Dendritic cell treated with granulocyte-macrophage colony-stimulating factor and Interleukin-4, amounts not matched to agents 40 ng/mL and 50 ng/mL, for 4 days (primary cell): Measurements from ENCODE around the gene AACS.
"Not testable (repeated sequence)": the region's sequence is repeated elsewhere in the genome, so short reads cannot be mapped to it uniquely, and the experiment has no call there.

ENCODE experiments used
- H3K27ac Mint-ChIP-seq: one replicate; pipeline ENCODE4 v1.8.0; 2022; ENCODE audit warnings: mild to moderate bottlenecking, mixed read lengths
- H3K27me3 Mint-ChIP-seq: one replicate; pipeline ENCODE4 v1.8.0; 2022; ENCODE audit warnings: mild to moderate bottlenecking, mixed read lengths
- H3K36me3 Mint-ChIP-seq: one replicate; pipeline ENCODE4 v1.8.0; 2022; ENCODE audit warnings: low read depth, mixed read lengths
- H3K4me1 Mint-ChIP-seq: one replicate; pipeline ENCODE4 v1.8.0; 2022; ENCODE audit warnings: low read depth, mixed read lengths
- H3K4me3 Mint-ChIP-seq: one replicate; pipeline ENCODE4 v1.8.0; 2022; ENCODE audit warnings: mild to moderate bottlenecking, moderate library complexity, mixed read lengths
- H3K9me3 Mint-ChIP-seq: one replicate; pipeline ENCODE4 v1.8.0; 2022; ENCODE audit warnings: mixed read lengths
- intact Hi-C: fragments of 100-400 bp; cut with micrococcal nuclease; formaldehyde crosslinking; loops from one replicate; pipeline ENCODE4 v1.15.0; 2022

Gene AACS

GRCh38 chr12:125033288-125033687 is 31.9 kb upstream of the AACS start:
- intact Hi-C loops: no loop called here
- no peak overlapping the region for H3K4me3 Mint-ChIP-seq
- H3K4me1 Mint-ChIP-seq: no peaks in the 10 kb centered on the region
- H3K27ac Mint-ChIP-seq: no peak overlapping the region
- H3K27me3 Mint-ChIP-seq: no peaks in the 10 kb centered on the region
- H3K36me3 Mint-ChIP-seq: peaks cover 2% of the 10 kb centered on the region
- H3K9me3 Mint-ChIP-seq: no peaks in the 10 kb centered on the region

- Mint-ChIP-seq H3K27me3 (no peaks in the 10 kb centered on the region), H3K9me3 (no peaks in the 10 kb centered on the region)
Measured at GRCh38 chr12:125038976-125039625, 26.1 kb upstream of the AACS start.

GRCh38 chr12:125049093-125049458 is 16.2 kb upstream of the AACS start:
- peaks cover 5% of the 10 kb centered on the region for H3K36me3 Mint-ChIP-seq
- H3K27me3 Mint-ChIP-seq: no peaks in the 10 kb centered on the region
- peaks cover 5% of the 10 kb centered on the region for H3K4me1 Mint-ChIP-seq
- peak overlapping the region; percentile 81 for H3K4me3 Mint-ChIP-seq
- H3K9me3 Mint-ChIP-seq: no peaks in the 10 kb centered on the region
- peak overlapping the region; percentile 82 for H3K27ac Mint-ChIP-seq
- intact Hi-C loops: loop anchor here (1.0 kb wide), 2 partner anchors 16 to 60 kb away; partner anchors contain the start of genes AACS and DHX37

More at GRCh38 chr12:125038976-125039625, 26.1 kb upstream of the AACS start:
- H3K36me3 Mint-ChIP-seq: no peaks in the 10 kb centered on the region
- intact Hi-C loops: no loop called here
- no peak overlapping the region for H3K4me3 Mint-ChIP-seq
- no peaks in the 10 kb centered on the region for H3K4me1 Mint-ChIP-seq
- no peak overlapping the region for H3K27ac Mint-ChIP-seq

- Mint-ChIP-seq H3K4me1 (peaks cover 5% of the 10 kb centered on the region), H3K27ac (no peak overlapping the region), H3K4me3 (peak overlapping the region; percentile 14), H3K9me3 (no peaks in the 10 kb centered on the region), H3K27me3 (no peaks in the 10 kb centered on the region), H3K36me3 (peaks cover 5% of the 10 kb centered on the region)
- intact Hi-C loops: no loop called here
Measured at GRCh38 chr12:125050446-125050845, 14.8 kb upstream of the AACS start.

GRCh38 chr12:125050868-125051267 is 14.4 kb upstream of the AACS start:
- Mint-ChIP-seq H3K4me1 (peaks cover 5% of the 10 kb centered on the region), H3K9me3 (no peaks in the 10 kb centered on the region), H3K36me3 (peaks cover 5% of the 10 kb centered on the region), H3K4me3 (no peak overlapping the region), H3K27ac (no peak overlapping the region), H3K27me3 (peaks cover 4% of the 10 kb centered on the region)
- intact Hi-C loops: no loop called here

- intact Hi-C loops: no loop called here
- Mint-ChIP-seq H3K4me3 (no peak overlapping the region), H3K36me3 (peaks cover 5% of the 10 kb centered on the region), H3K4me1 (peaks cover 5% of the 10 kb centered on the region), H3K27ac (no peak overlapping the region), H3K9me3 (no peaks in the 10 kb centered on the region), H3K27me3 (peaks cover 15% of the 10 kb centered on the region)
Measured at GRCh38 chr12:125053821-125054220, 11.4 kb upstream of the AACS start.

- Mint-ChIP-seq H3K4me1 (no peaks in the 10 kb centered on the region), H3K27me3 (peaks cover 19% of the 10 kb centered on the region), H3K4me3 (no peak overlapping the region), H3K36me3 (no peaks in the 10 kb centered on the region), H3K9me3 (no peaks in the 10 kb centered on the region), H3K27ac (no peak overlapping the region)
- intact Hi-C loops: no loop called here
Measured at GRCh38 chr12:125055591-125055990, 9.6 kb upstream of the AACS start.

DNA sequence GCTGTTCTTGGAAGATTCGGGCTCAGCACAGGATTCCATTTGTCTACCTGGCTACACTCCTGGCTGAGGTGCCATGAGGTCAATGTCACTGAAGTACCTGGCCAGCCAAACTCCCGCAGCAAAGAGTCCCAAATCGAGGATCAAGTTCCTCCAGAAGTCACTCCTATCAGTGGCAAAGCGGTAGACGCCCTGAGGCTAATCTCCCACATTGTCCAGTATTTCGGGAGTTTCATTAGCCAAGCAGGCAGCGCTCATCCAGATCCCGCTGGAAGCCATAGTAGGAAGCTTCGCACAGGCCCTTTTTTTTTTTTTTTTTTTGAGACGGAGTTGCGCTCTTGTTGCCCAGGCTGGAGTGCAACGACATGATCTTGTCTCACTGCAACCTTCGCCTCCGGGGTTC is 8.9 kb upstream of the AACS start:
- no peaks in the 10 kb centered on the region for H3K4me1 Mint-ChIP-seq
- H3K27ac Mint-ChIP-seq: no peak overlapping the region
- H3K36me3 Mint-ChIP-seq: no peaks in the 10 kb centered on the region
- peaks cover 19% of the 10 kb centered on the region for H3K27me3 Mint-ChIP-seq
- intact Hi-C loops: no loop called here
- H3K4me3 Mint-ChIP-seq: no peak overlapping the region
- H3K9me3 Mint-ChIP-seq: no peaks in the 10 kb centered on the region

DNA sequence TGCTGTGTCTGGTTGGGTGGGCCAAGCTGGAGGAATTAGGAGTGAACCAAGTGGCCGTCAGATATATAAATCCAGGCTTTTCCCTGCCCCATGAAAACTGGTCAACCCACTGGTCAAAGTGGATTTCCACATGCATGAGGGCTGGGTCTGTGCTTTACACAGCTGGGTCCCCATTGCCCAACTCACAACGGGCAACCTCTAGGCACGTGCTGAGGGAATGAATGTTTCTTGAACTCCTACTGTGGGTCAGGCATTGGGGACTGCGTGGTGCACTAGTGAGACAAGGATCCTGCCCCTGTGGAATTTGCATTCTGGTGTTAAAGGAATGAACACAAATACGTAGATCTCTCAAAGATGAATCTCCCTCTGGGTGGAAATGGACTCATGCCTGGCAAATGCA is 7.5 kb upstream of the AACS start:
- Mint-ChIP-seq H3K27ac (no peak overlapping the region), H3K9me3 (no peaks in the 10 kb centered on the region), H3K36me3 (no peaks in the 10 kb centered on the region), H3K4me3 (no peak overlapping the region), H3K27me3 (peaks cover 24% of the 10 kb centered on the region), H3K4me1 (no peaks in the 10 kb centered on the region)
- intact Hi-C loops: no loop called here

DNA sequence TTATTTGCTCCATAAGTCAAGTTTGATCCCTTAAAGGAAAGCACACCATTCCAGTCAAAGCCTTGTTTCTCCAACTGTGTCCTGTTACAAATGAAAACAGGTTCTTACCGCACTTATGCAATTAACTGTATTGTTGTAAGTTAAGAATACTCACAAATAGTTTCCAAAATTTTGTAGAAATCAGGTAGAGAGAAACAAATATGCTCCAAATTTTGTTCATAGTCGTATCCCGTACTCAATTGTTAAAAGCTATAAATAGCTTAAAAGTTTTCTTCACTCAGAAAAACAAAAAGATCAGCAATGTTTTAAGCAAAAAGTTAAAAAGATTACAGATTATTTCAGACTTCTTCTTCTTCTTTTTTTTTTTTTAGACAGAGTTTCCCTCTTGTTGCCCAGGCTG is 4.0 kb upstream of the AACS start:
- Mint-ChIP-seq H3K27ac (no peak overlapping the region), H3K9me3 (no peaks in the 10 kb centered on the region), H3K27me3 (peaks cover 42% of the 10 kb centered on the region), H3K36me3 (no peaks in the 10 kb centered on the region), H3K4me1 (peaks cover 18% of the 10 kb centered on the region), H3K4me3 (no peak overlapping the region)
- intact Hi-C loops: no loop called here

DNA sequence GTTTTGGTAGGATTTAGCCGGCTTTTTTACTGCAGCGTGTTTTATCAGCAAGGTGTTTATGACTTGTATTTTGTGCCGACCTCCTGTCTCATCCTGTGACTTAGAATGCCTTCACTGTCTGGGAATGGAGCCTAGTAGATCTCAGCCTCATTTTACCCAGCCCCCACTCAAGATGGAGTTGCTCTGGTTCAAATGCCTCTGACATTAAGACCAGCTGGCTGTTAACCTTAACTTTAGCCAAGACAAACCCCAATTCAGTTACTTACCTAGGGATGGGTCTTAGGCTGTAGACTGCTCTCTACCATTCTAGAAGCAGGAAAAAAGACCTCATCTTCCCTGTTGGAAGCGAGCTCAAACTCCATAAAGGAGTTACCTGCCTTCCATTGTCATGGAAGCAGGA is 1.7 kb upstream of the AACS start:
- intact Hi-C loops, H3K4me3 Mint-ChIP-seq: not testable (repeated sequence)

GRCh38 chr12:125064492-125064891 is 743 bp upstream of the AACS start:
- H3K4me3 Mint-ChIP-seq: peak overlapping the region; percentile 23
- no peak overlapping the region for H3K27ac Mint-ChIP-seq
- H3K9me3 Mint-ChIP-seq: no peaks in the 10 kb centered on the region
- peaks cover 27% of the 10 kb centered on the region for H3K4me1 Mint-ChIP-seq
- H3K36me3 Mint-ChIP-seq: no peaks in the 10 kb centered on the region
- H3K27me3 Mint-ChIP-seq: peaks cover 34% of the 10 kb centered on the region
- intact Hi-C loops: no loop called here

More for the DNA sequence above, 1.7 kb upstream of the AACS start:
- H3K27ac Mint-ChIP-seq, H3K36me3 Mint-ChIP-seq, H3K9me3 Mint-ChIP-seq: not testable (repeated sequence)
- Mint-ChIP-seq H3K27me3 (peaks cover 39% of the 10 kb centered on the region), H3K4me1 (peaks cover 27% of the 10 kb centered on the region)

DNA sequence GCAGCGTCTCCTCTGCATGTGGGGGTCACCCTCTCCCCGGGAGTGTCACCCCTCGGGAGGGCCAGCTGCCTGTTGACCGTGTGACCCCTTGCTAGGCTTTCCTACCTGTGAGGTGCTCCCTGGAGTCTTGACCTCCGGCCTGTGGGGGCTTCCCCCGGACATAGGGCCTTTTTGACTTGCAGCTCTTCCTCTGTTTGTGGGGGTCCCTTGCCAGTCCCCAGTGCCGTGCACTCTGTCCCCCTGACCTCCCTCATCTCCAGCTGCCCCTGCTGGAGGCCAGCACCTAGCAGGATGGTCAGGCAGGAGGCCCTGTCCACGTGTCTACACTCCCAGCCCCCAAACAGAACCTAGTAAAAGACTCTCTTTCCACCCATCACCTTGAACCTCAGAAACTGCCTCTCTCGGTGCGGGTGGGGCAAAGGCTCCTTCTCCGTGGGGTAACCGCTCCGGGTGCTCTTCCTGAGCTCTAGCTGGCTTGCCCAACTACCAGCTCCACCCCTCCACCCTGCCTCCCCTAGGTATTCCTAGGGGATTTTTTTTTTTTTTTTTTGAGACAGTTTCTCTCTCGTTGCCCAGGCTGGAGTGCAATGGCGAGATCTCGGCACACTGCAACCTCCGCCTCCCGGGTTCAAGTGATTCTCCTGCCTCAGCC is 810 bp downstream of the AACS start:
- Mint-ChIP-seq H3K27me3 (peaks cover 32% of the 10 kb centered on the region), H3K4me1 (peaks cover 27% of the 10 kb centered on the region), H3K4me3 (peak overlapping the region; percentile 82), H3K27ac (peak overlapping the region; percentile 50), H3K36me3 (no peaks in the 10 kb centered on the region), H3K9me3 (no peaks in the 10 kb centered on the region)
- intact Hi-C loops: loop anchor here (1.0 to 5.0 kb wide), 2 partner anchors 17 to 69 kb away; no protein-coding TSS in a partner anchor

DNA sequence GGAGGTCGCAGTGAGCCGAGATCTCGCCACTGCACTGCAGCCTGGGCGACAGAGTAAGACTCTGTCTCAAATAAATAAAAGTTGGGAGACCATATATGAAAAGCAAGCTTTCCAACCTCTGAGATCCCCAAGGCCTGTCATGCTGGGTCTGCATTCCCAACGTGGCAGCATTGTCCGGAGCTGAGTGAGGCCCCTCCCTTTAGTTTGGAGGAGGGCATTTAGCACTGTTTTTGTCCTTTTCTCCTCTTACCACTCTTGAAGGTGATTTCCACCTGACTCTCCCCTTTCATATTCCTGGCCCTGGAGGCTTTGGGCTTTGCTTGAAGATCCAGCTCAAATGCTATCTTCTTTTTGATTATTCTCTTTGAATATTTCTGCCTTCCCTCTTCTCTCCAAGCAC is 3.2 kb downstream of the AACS start:
- Mint-ChIP-seq H3K36me3 (no peaks in the 10 kb centered on the region), H3K4me3 (no peak overlapping the region)

More for the DNA sequence above, 3.2 kb downstream of the AACS start:
- Mint-ChIP-seq H3K4me1 (peaks cover 27% of the 10 kb centered on the region), H3K27me3 (peaks cover 21% of the 10 kb centered on the region), H3K9me3 (no peaks in the 10 kb centered on the region), H3K27ac (no peak overlapping the region)
- intact Hi-C loops: loop anchor here (5.0 kb wide), 1 partner anchor 71 kb away; no protein-coding TSS in a partner anchor
